ENCODE measurements around the gene MTCL1.

Gene MTCL1

GRCh38 chr18:8732442-8733360 lies 27.3 kb downstream of the MTCL1 start:
- peaks cover 12% of the 10 kb centered on the region for H3K4me1 ChIP-seq (ENCODE audit: insufficient read depth, poor library complexity, severe bottlenecking)
- no peak overlapping the region for H3K4me3 ChIP-seq (ENCODE audit: severe bottlenecking)
- H3K36me3 ChIP-seq (ENCODE audit: low read depth) = peaks cover 24% of the 10 kb centered on the region
- no peak overlapping the region for H3K27ac ChIP-seq (ENCODE audit: poor library complexity, severe bottlenecking)
- H3K27me3 ChIP-seq (ENCODE audit: insufficient read depth, poor library complexity, severe bottlenecking) = no peaks in the 10 kb centered on the region
- TF ChIP-seq CTCF (IDR thresholded peaks at IDR 0.05; ENCODE audit: poor library complexity, severe bottlenecking) = no peak
- ATAC-seq (ENCODE audit: low read depth) (no peak), DNase-seq (ENCODE audit: low spot score) (no peak)
- no peaks in the 10 kb centered on the region for H3K9me3 ChIP-seq (ENCODE audit: severe bottlenecking)

- Histone ChIP-seq H3K27me3 (ENCODE audit: insufficient read depth, poor library complexity, severe bottlenecking) (no peaks in the 10 kb centered on the region), H3K9me3 (ENCODE audit: severe bottlenecking) (no peaks in the 10 kb centered on the region), H3K4me1 (ENCODE audit: insufficient read depth, poor library complexity, severe bottlenecking) (peaks cover 12% of the 10 kb centered on the region), H3K27ac (ENCODE audit: poor library complexity, severe bottlenecking) (no peak overlapping the region), H3K4me3 (ENCODE audit: severe bottlenecking) (no peak overlapping the region), H3K36me3 (ENCODE audit: low read depth) (peaks cover 24% of the 10 kb centered on the region)
- ATAC-seq (ENCODE audit: low read depth) = no peak
- no peak for DNase-seq (ENCODE audit: low spot score)
- no peak for TF ChIP-seq CTCF (IDR thresholded peaks at IDR 0.05; ENCODE audit: poor library complexity, severe bottlenecking)
These were observed 29.1 kb downstream of the MTCL1 start for GRCh38 chr18:8734496-8734895.

- Histone ChIP-seq H3K4me1 (ENCODE audit: insufficient read depth, poor library complexity, severe bottlenecking) (peaks cover 6% of the 10 kb centered on the region), H3K27ac (ENCODE audit: poor library complexity, severe bottlenecking) (no peak overlapping the region), H3K4me3 (ENCODE audit: severe bottlenecking) (no peak overlapping the region), H3K9me3 (ENCODE audit: severe bottlenecking) (no peaks in the 10 kb centered on the region), H3K36me3 (ENCODE audit: low read depth) (peaks cover 24% of the 10 kb centered on the region), H3K27me3 (ENCODE audit: insufficient read depth, poor library complexity, severe bottlenecking) (no peaks in the 10 kb centered on the region)
- ATAC-seq (ENCODE audit: low read depth) (no peak), DNase-seq (ENCODE audit: low spot score) (no peak)
- no peak for TF ChIP-seq CTCF (IDR thresholded peaks at IDR 0.05; ENCODE audit: poor library complexity, severe bottlenecking)
These were observed 29.9 kb downstream of the MTCL1 start for GRCh38 chr18:8735274-8735673.

- Histone ChIP-seq H3K27ac (ENCODE audit: poor library complexity, severe bottlenecking) (no peak overlapping the region), H3K4me1 (ENCODE audit: insufficient read depth, poor library complexity, severe bottlenecking) (no peaks in the 10 kb centered on the region), H3K4me3 (ENCODE audit: severe bottlenecking) (no peak overlapping the region), H3K27me3 (ENCODE audit: insufficient read depth, poor library complexity, severe bottlenecking) (no peaks in the 10 kb centered on the region), H3K9me3 (ENCODE audit: severe bottlenecking) (no peaks in the 10 kb centered on the region), H3K36me3 (ENCODE audit: low read depth) (peaks cover 3% of the 10 kb centered on the region)
- DNase-seq (ENCODE audit: low spot score) = no peak
- ATAC-seq (ENCODE audit: low read depth) = no peak
- no peak for TF ChIP-seq CTCF (IDR thresholded peaks at IDR 0.05; ENCODE audit: poor library complexity, severe bottlenecking)
These were observed 35.8 kb downstream of the MTCL1 start for GRCh38 chr18:8741117-8741516.

GRCh38 chr18:8741532-8741931 lies 36.2 kb downstream of the MTCL1 start:
- no peaks in the 10 kb centered on the region for H3K4me1 ChIP-seq (ENCODE audit: insufficient read depth, poor library complexity, severe bottlenecking)
- no peak for ATAC-seq (ENCODE audit: low read depth)
- H3K4me3 ChIP-seq (ENCODE audit: severe bottlenecking) = no peak overlapping the region
- no peak for DNase-seq (ENCODE audit: low spot score)
- H3K27me3 ChIP-seq (ENCODE audit: insufficient read depth, poor library complexity, severe bottlenecking) = no peaks in the 10 kb centered on the region
- H3K9me3 ChIP-seq (ENCODE audit: severe bottlenecking) = no peaks in the 10 kb centered on the region
- H3K36me3 ChIP-seq (ENCODE audit: low read depth) = no peaks in the 10 kb centered on the region; the same call in none of the 2 replicates
- no peak for TF ChIP-seq CTCF (IDR thresholded peaks at IDR 0.05; ENCODE audit: poor library complexity, severe bottlenecking)
- no peak overlapping the region for H3K27ac ChIP-seq (ENCODE audit: poor library complexity, severe bottlenecking)
